ENCODE data around the gene ACSL4.
"Not testable (repeated sequence)": the region's sequence is repeated elsewhere in the genome, so short reads cannot be mapped to it uniquely, and the experiment has no call there.

The ACSL4 gene

DNA sequence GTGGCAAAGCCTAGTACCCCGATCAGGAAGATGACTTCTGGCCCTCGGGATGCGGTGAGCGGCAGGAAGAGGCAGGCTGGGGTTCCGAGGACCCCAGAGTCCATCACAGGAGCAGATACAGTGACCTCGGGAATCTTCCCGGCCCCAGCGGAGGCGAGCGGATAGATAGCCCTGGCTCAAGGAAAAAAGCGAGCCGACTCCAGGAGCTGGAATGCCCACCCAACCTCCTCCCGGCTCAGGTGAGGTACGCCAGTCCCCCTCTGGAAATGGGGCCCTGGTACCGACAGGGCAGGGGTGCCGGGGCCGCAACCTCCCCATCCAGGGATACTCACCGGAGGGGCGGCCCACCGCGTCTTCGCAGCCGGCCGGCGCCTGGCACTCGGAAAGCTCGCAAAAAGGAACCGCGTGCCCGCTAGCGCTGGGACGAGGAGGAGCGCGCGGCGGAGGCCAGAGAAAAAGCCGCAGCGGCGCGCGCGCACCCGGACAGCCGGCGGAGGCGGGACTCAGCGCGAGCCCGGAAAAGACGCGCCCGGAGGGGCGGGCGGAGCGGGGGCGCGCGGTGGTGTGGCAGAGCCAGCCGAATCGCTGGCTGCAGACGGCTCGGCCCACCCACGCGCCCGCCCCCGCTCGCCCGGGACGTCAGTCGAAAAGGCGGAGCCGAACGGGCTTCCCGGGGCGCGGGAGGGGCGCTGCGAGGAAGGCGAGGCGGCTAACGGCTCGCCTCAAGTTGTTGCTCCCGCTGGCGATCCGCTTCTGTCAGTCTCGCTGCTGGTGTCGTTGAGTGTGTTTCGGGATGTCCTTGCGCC is at the start of gene ACSL4:
ACSL4 (minus strand) TSS at position 451 of the 806 bp plus-strand sequence. CDS start 49,894 bp downstream, outside the sequence.
- DNase-seq: peak; percentile 87

DNA sequence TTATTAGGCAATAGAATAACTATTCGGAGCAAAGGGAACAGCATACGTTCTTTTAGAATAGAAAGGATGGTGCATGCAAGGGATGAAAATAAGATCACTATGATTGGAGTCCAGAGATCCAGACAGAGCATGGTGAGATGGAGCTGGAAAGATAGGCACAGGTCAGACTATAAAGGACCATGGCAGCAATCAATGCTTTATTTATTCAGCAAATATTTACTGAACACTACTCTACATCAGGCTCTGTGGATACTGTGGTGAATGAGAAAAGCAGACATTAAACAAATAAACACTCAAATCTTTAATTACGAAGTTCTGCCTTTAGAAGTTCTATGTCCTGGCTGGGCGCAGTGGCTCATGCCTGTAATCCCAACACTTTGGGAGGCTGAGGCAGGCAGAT is 44.7 kb upstream of the ACSL4 start:
- no peak for DNase-seq

DNA sequence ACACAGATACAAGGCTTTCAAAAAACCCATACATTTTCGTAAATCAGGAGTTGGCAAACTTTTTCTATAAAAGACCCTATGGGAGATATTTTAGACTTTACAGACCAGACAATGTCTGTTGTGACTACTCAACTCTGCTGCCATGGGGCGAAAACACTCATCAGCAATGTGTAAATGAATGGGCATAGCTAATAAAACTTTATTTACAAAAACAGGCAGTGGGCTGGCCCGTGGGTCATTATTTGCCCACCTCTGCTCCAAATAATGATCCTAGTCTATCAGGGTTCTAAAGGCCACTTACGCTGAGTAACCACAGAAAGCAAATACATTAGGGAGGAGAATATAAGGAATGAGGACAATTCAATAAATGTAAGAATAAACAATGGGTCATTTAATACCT is 43.9 kb upstream of the ACSL4 start:
- DNase-seq: no peak

DNA sequence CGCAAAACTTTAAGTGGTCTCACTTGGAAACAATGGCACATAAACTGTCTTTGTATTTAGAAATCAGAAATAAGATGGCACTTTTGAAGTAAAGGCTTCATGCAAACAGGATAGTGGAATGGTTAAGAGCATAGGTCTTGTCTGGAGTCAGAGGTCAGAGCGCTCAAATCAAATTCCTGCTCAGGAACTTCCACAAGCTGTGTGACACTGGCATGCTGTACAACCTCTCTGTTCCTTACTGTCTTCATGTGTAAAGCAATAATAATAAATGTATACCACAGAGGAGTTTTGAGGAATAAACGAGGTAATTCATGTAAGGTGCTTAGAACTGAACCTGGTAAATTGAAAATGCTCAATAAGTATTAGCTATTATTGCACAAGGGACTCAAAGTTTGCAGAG is 43.4 kb upstream of the ACSL4 start:
- DNase-seq: no peak

DNA sequence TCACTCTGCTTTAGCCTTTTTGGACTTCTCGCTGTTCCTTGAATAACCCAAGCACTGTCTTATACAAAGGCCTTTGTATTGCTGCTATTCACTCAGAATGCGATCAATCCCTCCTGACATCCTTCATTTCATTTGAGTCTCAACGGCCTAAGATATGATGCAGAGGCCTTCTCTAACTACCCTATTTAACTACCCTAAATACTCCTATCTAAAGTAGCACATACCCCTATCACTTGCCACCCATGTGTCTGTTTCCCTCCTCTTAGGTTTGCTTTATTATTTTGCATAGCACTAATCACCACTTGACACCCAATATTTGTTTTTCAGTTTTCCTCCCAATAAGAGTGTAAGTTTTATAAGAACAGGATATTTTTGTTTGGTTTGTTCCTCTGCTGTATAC is 42.3 kb upstream of the ACSL4 start:
- DNase-seq: no peak

DNA sequence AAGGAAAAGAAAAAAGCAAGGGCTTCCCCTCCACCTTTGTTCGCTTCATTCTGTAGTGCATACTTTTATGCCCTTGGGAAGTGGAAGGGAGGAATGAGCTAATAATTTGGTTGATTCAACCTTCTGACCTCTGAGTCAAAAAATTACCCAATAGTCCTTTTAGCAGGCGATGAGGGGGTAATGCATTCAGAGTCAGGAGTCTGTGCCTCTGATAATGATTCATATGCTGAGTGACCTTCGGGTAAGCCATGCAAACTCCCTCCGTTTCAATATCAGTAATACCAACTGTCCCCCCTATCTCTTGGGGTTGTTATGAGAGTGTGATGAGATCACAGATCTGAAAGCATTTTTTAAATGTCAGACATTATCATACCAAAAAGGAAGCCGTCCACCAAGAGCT is 41.6 kb upstream of the ACSL4 start:
- no peak for DNase-seq

DNA sequence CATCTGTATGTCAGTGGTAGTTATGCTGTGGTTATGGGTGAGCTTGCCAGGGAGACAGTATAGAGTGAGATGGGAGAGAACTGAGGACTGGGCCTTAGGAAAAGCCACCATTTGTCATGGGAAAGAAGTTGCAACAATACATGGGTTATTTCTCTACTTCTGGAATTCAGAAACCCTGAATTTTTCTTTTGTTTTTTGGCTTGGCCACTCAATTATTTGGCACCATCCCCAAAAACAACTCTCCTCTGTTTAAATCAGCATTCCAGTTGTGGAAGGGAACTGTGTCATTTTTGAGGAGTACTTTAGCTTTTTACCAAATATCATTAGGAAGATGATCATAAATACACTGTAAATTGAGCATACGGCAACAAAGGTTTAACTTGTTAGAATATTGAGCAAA is 41.1 kb upstream of the ACSL4 start:
- DNase-seq: no peak

DNA sequence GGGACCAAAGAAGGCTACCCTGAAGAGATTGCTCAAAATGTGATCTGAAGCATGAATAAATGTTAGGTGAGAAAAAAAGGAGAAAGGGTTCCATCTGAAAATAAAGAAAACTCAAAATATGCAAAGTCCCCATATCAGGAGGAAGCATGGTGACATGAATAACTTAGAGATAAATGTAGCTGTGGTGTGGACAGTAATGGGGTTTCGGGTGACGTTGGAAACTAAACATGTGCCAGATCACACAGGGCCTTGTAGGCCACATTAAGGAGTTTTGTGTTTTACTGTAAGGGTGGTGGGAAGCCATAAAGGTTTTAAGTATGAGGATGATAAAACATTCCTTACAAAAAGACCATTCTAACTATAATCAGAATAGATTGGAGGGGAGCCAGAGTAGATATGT is 40.3 kb upstream of the ACSL4 start:
- no peak for DNase-seq

DNA sequence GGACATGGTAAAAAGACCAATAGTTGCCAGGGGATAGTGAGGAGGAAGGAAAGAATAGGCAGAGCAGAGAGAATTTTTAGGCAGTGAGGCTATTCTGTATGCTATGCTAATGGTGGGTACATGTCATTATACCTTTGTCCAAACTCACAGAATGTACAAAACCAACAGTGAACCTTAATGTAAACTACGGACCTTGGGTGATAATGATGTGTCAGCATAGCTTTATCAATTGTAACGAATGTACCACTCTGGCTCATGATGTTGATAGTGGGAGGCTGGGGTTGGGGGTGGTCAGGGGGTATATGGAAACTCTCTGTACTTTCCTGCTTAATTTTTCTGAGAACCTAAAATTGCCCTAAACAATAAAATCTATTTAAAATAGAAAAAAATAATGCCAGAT is 37.7 kb upstream of the ACSL4 start:
- no peak for DNase-seq

DNA sequence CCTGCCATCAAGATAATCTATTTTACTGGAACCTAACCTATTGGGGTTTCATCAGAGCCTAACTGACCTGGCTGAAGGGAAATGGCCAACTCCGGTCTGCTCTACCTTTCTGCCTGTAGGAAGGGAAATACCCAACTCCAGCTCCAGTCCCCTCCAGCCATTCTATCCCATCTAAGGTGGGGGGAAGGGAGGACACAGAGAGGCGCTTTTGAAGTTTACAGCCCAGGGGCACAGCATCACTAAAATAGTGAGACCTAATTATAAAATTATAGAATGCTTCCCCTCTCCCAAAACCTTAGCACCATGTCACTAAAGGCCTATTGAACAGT is 27.8 kb upstream of the ACSL4 start:
- DNase-seq: no peak

DNA sequence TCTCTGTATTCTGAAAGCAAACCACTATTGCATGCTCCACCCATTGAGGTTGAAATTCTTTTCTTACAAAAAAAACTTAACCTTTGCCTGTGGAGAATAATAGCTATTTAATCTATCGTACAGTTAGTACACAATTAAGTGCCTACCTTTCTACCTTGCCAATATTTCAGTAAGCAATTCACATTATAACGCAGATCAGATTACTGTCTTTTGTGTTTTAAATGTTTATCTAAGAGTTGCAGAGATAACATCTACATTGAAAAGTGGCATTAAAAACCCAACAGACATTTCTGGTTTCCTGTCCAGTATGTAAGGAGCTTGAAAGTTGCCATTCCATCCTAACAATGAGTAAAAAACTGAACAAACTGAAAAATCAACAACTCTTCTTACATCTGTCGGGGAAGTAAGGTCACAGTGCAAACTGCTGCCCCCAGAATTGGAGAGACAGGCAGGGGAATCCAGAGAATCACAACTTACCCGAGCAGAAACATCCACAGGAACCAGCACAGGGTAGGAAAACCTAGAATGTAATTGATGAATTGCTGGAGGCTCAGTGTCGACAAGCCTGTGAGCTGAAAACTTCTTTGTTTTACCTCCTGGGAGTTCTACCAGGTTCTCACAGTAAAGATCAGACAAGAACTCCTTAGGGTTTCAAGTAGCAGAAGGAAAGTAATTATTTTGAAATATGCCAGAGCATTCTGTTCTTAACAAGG is 27.3 kb upstream of the ACSL4 start:
- DNase-seq: no peak

DNA sequence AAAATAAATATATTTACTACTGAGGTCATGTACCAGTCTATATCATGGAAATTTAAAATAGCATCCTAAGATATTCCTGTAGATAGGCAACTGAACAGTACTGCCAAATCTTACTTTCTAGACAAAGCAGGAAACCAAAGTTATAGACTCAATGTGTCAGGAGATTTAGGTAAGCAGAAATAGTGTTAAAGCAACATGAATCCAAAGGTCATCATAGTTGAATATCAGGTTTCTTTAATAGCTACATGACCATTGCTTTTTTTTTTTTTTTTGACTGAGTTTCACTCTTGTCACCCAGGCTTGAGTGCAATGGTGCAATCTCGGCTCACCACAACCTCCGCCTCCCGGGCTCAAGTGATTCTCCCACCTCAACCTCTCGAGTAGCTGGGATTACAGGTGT is 20.2 kb upstream of the ACSL4 start:
- no peak for DNase-seq

DNA sequence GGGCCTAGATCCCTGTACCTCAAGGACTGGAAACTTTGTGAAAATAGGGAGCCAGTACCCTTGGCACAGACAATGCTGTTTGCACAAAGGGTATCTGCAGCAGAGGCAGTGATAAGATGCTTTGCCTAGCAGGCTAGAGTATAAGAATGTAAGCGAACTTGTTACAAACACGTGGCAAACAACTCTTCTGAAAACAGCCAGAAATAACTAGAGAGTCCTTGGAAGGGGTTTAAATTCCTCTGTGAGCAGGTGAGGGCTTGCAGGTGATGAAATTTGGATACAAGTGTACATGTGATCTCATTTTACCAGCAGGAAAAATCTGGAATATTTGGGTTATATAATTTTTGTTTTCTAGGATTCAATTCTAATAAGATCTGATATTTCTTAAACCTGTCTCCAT is 18.6 kb upstream of the ACSL4 start:
- DNase-seq: no peak

DNA sequence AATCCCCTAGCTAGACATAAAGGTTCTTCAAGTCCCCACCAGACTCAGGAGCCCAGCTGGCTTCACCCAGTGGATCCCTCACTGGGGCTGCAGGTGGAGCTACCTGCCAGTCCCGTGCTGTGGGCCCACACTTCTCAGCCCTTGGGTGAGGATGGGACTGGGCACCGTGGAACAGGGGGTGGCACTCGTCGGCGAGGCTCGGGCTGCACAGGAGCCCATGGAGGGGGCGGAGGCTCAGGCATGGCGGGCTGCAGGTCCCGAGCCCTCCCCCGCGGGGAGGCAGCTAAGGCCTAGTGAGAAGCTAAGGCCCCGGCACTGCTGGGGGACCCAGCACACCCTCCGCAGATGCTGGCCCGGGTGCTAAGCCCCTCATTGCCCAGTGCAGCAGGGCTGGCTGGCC is 16.1 kb upstream of the ACSL4 start:
- DNase-seq: no peak

DNA sequence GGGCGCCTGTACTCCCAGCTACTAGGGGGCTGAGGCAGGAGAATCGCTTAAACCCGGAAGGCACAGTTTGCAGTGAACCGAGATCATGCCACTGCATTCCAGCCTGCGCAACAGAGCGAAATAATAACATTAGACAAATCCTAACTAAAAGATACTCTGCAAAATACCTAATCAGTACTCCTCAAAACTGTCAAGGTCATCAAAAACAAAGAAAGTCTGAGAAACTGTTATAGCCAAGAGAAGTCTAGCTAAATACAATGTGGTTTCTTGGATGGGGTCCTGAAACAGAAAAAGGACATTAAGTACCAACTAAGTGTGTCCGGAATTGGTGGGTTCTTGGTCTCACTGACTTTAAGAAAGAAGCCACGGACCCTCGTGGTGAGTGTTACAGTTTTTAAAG is 14.6 kb upstream of the ACSL4 start:
- DNase-seq: no peak

DNA sequence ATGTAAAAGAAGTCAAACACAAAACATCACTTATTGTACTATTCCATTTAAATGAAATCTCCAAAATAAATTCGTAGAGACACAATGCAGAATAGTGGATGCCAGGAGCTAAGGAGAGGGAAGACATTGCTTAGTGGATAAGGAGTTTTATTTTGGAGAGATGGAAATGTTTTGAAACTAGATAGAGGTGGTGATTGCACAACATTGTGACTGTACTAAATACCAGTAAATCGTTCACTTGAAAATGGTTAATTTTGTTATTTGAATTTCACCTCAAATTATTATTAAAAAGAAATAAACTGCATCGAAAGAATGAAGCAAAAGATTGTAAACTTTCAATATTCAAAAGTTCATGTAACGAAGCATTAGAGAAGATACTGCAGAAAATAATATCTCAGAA is 9.7 kb upstream of the ACSL4 start:
- no peak for DNase-seq

DNA sequence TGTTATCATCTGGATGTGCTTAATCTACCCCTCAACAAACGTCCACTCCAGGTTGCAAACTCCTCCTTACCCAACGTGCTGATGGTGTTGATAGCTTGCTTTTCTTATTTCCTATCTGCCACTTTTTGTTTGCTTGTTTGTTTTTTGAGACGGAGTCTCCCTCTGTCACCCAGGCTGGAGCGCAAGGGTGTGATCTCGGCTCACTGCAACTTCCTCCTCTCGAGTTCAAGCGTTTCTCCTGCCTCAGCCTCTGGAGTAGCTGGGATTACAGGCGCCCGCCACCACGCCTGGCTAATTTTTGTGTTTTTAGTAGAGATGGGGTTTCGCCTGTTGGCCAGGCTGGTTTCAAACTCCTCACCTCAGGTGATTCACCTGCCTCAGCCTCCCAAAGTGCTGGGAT is 7.8 kb upstream of the ACSL4 start:
- DNase-seq: not testable (repeated sequence)

DNA sequence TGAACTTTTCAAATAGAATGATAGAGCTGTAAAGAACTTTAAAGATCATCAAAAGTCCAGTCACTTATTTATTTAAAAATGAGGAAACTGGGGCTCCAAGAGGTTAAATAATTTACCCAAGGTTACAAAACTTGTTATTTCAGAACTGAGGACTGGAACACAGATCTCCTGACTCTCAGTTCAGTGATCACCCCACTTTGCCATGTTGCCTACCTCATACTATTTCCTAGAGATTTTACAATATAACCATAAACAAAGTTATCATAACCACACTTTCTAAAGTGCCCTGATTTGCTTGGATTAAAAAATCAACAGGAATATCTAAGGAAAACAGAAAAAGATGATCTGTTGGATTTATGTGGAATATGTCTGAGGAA is 7.4 kb upstream of the ACSL4 start:
- no peak for DNase-seq

DNA sequence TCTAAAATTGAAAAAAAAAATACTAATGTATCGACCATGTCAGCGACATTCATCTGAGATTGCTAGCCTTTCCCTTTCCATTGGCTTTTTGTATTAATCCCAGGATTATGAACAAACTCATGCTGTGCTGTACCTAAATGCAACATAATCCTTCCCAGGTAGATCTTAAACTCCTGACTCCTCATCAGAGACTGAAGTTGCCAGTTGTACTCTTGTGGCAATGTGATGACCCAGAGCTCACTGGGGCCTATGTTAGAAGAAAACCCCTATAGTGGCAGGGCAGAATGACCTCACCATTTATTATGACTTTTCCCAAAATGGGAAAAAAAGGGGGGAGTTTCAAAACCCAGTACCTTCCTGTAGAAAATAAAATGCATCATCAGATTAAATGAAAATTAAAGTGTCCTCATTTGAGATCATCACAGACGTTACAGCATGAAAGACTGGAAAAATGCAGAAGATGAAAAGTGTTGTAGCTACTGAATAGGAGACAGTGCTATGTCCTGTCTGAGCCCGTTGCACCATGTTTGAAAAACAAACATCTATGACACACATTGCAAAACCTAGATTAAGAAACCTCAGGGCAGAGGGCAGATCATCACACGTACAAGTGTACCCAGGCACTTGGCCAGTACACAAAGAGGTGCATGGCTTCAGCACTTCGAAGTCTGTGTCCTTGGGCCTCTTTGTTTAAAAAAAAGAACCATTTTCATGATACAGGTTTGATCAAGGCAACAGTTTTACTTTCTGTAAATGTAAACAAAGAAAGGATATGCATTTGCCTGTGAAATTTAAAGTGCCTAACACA is 6.8 kb upstream of the ACSL4 start:
- no peak for DNase-seq

DNA sequence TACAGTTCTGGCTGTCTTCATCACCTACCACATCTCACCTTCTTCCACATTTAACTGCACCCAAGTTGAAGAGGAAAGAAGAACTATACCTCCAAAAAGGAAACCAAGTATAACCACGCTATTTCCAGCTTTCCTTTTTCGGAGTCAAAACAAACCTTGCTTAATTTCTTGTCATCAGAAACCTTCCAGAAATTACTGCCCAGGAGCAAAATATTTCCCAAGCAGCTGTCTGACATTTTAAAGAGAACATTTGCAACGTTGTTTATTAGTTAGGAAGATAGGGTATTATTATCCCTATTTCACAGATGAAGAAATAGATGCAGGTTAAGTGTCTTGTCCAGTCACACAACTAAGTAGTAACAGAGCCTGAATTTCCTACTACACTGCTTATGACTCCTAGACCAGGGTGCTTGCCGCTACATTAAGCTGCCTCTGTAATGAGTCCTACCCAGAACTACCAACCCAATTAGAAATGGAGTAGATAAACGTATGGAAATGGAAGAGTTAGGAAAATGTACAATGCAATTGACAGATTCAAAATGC is 2.2 kb upstream of the ACSL4 start:
- DNase-seq: no peak

DNA sequence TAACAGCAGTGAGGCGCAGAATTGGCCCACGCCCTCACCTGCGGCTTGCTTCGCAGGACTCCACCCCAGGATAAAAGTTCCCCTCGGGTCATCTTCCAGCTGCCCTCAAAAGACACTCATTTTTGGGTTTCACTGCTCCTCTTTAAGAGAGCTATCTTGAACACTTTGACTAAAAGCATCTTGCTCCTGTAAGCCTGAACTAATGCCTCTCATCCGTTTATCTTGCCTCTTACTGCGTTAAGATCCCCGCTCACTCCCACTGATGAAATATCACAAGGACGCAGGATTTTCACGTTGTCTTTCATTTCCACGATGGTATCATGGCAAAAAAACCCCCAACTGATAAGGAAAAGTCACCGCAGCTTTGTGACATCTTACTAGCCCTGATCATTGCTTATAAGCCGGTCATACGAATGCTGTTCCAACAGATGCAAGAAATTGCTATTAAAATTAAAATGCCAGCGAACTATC is 591 bp upstream of the ACSL4 start:
- DNase-seq: no peak

DNA sequence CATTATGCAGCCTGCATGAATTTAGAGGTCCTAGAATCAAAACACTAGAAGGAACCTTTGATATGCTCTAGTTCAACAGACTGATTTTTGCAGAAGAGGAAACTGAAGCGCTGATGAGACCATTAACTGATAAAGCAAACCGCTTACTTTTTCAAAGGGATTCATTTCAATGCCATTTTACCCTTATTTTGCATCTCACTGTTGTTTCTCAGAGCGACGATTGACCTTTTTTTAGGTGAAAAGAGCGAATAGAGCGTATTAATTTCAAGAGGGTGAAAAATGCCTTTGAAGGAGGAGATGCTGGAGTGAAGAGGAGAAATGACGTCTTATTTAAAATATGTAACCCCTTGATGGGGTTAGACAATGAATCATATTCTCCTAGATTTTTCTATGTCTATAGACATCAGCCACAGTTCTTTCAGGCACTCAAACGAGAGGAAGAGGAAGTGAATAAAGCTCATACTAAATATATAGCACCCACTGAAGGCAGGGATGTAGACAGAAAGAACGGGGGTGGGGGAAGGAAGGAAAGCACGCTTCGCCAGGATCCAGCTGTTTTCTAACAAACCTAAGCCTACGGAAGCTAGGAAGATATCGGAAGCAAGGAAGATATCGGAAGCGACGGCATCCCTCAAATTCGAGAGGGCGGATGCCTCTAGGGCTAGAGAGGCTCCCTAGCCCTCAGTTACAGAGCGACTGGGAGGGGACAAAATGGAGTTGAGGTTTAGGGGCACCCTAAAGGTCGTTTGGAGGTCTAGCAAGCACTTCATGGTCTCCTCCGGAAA is 848 bp downstream of the ACSL4 start:
- peak; percentile 46 for DNase-seq

DNA sequence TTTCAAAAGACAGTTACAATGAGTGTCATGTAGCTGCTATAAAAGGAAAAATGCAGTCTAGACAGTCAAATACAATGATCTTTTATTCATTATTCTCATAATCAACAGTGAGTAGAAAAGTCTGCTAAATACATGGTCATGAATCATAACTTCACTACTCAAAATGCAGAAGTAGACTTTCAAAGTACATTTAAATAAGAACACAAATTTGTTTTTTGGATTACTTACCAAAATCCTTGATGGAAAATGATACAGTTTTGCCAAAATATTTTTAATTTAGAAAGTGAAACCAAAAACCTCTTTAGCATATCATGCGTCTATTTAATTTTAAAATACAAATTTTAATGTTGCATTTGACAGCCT is 4.9 kb downstream of the ACSL4 start:
- no peak for DNase-seq
